ENCODE data around the gene LCN2.
A peak's percentile ranks its signal among the peaks of the same experiment; 100 is the strongest.

LCN2 gene

DNA sequence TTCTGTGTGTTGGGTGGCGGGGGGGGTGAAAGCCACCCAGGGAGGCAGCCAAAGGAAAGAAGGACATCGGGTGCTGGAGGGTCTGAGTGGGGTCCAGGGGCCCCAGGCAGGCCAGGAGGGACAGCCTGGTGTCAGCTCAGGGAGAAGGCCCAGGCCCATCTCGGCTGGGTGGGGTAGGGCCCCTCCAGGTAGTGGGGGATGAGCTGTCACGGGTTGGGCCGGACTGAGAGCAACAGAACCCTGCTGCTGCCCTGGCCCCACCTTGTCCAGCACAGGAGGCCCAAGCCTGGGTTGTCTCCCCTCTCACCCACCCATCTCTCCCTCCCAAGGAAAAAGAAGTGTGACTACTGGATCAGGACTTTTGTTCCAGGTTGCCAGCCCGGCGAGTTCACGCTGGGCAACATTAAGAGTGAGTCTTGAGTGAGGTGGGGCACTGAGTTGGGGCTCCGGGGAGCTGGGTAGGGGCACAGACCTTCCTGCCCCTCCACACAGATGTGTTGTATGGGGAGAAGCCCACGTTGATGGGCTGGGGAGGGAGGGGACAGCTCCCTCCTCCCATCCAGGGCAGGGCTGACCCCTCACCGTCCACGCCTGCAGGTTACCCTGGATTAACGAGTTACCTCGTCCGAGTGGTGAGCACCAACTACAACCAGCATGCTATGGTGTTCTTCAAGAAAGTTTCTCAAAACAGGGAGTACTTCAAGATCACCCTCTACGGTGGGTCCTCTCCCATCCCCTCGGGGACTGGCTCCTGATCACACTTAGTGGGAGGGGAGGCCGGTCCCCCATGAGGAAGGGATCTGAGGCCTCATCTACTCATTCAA is 2.3 kb downstream of the LCN2 start:
- no peak for DNase-seq

- DNase-seq, result no peak
Measured at GRCh38 chr9:128152133-128153059, 3.1 kb downstream of the LCN2 start.

DNA sequence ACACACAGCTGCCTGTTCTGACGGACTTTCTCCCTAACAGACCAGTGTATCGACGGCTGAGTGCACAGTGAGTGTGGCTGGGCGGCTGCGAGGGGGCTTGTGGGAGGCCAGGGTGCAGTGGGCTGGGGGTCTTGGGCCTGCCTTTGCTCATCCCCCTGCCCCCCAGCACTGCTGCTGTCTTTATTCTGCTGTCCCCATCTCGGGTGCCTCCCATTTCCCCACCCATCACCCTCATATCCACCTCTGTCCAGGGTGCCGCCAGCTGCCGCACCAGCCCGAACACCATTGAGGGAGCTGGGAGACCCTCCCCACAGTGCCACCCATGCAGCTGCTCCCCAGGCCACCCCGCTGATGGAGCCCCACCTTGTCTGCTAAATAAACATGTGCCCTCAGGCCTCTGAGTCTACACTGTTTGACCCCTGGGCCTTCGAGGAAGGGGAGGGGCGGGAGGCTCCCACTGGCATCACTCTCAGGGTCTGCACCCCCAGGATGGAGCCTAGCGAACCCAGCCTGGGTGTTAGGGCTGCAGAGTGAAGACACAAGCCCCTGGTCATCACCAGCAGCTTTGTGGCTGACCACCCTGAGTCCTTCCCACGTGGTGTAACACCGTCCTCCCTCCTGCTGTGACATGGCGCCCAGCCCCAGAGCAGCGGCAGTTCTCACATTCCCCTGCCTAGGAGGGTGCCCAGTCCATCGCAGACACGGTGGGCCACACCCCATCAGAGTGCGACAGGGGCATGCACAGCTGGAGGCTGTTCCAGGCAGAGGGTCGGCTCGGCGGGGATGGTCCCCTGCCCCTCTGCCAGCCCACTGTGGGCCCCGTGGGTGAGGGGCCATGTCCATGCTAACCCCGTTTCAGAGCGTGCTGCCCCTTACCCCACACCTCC is 4.0 kb downstream of the LCN2 start:
- DNase-seq, result no peak

GRCh38 chr9:128153947-128154695 is 4.9 kb downstream of the LCN2 start:
- DNase-seq, result no peak

DNA sequence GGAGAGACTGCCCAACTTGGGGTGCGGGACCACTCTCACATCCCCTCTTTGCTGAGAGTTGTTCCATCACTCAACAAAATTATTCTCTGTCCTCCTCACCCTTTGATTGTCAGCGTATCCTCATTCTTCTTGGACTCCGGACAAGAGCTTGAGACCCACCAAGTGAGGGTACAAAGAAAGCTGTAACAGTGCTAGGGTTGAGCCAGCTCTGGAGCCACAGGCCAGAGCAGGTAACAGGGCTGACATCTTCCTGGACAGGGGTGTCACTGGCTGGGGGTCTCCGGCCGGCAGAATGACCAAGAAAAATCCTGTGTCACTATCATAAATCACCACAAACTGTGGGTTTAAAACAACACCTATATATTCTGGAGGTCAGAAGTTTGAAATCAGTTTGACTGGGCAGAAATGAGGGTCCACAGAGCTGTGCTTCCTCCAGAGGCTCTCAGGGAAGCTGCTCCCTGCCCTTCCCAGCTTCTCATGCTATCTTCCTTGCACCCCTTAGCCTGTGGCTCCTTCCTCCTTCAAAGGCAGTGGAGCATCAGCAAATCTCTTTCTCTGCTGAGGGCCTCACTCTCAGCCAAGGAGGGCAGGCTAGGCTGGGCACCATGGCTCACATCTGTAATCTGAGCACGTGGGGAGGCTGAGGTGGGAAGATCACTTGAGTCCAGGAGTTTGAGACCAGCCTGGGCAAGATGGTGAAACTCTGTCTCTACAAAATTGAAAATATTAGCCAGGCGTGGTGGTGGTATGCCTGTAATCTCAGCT is 6.7 kb downstream of the LCN2 start:
- DNase-seq, result no peak

GRCh38 chr9:128159522-128159783 is 10.2 kb downstream of the LCN2 start:
- DNase-seq, result peak in 1 of 4 experiments; percentile 21

GRCh38 chr9:128159784-128160602 is 10.7 kb downstream of the LCN2 start, which contains the start of gene BBLN:
BBLN (plus strand) TSS chr9:128160265; CDS start chr9:128160408, 143 bp downstream.
- DNase-seq, result peak; percentile 89 to 94 (median 93)

GRCh38 chr9:128160603-128160987 is 11.3 kb downstream of the LCN2 start:
- DNase-seq, result peak in 2 of 4 experiments; percentile 13 to 18

GRCh38 chr9:128161215-128161902 is 12.1 kb downstream of the LCN2 start:
- DNase-seq, result no peak

DNA sequence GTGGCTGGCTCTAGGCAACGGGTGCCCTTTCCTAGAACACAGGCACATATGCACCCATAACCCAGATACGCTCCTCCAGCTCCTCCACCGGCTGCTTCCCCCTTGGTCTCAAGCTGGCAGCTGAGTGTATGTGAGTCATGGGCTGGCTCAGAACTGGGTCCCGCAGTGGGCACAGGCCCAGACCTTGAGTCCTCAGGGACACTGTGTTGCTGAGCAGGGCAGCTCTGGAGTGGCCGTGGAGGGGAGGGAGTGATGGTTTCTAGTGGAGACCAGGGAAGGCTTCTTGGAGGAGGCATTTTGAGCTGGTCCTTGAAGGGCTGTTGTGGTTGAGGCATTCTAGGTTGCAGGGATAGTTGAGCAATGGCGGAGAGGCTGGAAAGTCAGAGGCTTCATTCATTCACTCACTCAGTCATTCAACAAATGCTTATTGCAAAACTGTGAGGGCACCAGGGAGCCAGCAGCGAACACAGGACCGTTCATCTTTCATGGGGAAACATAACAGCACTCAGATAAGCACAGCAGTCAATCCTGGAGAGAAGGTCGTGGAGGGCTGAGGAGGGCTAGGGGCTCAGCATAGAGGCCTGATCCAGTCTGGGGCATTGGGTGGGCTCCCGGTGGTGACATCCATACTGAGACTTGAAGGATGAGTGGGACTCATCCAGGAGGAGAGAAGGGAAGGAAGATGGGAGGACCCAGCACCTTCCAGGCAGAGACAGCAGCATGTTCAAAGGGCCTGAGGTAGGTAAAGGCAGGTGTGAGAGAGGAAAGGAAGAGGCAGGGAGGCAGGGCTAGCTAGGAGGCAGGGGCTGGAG is 13.2 kb downstream of the LCN2 start:
- DNase-seq, result no peak

DNA sequence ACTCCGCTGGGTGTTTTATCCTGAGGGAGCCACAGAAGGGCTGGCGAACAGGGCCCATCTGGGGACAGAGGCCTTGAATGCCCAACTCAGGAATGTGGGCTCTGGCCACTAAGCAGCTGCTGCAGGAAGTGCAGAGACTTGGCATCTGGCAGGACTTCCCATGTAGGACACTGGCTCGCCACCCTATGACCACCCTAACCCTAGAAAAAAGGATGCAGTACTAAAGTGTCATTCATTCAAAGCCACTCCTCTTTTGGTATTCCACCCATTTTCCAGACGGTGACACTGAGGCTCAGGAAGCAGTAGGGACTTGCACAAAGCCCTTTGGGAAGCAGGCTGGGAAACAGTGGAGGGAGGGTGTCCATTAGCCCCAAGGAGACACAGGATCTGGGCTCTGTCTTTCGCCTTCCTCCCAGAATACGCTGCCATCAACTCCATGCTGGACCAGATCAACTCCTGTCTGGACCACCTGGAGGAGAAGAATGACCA is 13.8 kb downstream of the LCN2 start:
- no peak for DNase-seq

GRCh38 chr9:128163523-128164306 is 14.5 kb downstream of the LCN2 start:
- DNase-seq, result no peak

DNA sequence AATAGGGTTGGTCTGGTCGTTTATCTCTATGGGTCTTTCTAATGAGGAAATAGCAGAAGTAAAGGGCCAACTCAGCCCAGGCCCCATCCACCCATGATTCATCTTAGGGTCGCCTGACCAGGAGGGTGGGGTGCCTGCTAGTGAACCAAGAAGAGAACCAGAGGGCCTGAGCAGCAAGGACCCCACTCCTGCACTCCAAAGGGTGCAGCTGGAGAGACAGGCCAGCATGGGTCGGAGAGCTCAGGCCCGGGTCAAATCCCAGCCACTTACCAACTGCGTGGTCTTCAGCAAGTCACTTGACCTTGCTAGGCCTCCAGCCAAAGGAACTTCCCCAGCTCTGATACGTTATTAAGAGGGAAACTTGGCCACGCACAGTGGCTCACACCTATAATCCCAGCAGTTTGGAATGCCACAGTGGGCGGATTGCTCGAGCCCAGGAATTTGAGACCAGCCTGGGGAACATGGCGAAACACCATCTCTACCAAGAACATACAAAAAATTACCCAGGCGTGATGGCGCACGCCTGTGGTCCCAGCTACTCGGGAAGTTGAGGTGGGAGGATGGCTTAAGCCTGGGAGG is 15.1 kb downstream of the LCN2 start:
- no peak for DNase-seq

- no peak for DNase-seq
Measured at GRCh38 chr9:128166169-128166568, 16.9 kb downstream of the LCN2 start.

DNA sequence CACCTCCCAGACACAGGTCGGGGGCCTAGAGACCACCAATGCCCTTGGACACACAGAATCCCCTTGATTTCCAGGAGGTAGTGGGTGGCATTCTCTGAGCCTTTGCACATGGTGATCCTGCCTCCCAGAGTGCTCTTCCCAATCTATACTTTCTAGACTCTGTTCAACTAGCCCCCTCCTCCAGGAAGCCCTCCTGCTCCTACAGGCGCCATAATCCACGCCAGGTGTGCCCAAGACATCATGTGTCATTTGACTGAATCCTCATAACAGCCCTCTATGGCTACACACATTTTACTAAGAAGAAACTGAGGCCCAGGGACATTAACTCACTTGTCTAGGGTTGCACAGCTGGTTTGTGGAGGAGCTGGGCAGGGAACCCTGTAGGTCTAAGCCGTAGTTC is 18.0 kb downstream of the LCN2 start:
- DNase-seq, result no peak

GRCh38 chr9:128168731-128169308 is 19.6 kb downstream of the LCN2 start:
- DNase-seq, result no peak

DNA sequence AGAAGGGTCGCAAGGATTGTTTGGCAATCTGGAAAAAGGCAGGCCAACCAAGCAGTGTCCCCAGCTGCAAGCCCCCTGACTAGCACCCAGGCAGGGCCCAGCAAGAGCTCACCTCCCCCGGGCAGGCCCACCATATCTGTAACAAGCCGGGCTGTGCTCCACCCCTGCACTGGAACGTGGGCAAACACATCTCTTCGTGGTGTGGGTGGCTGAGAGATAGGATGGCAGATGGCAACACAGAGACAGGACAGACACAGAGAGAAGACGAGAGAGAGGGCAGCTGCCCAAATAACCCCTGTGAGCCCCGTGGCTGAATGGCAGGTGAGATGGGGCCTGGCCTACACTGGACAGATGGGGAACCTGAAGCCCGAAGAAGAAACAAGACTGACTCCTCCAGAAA is 20.2 kb downstream of the LCN2 start:
- DNase-seq, result no peak
